Neural cell (in vitro differentiated cells): ENCODE data around the gene VPS35L. TPM values are rescaled to one million over a fixed set of nuclear protein-coding genes. Genes with fewer than 3 reads are reported as not detected.

Experiments used
- H2AFZ ChIP-seq: fragments of 200-600, 300-800 bp; sonication (generic), shearing (Covaris generic); 2 replicates; pipeline ENCODE4 v1.6.0; 2014; ENCODE audit warnings: low read depth, mild to moderate bottlenecking, antibody characterized with exemption, low read length, moderate library complexity
- H3F3A ChIP-seq: fragments of 200-600 bp; shearing (Covaris generic); 2 replicates; pipeline ENCODE4 v1.6.1; 2016; ENCODE audit warnings: mild to moderate bottlenecking, moderate library complexity, mixed read lengths, antibody characterized with exemption, low read length; ENCODE audit not compliant: insufficient read depth, poor library complexity, severe bottlenecking
- H3K27ac ChIP-seq: fragments of 200-600, 300-800 bp; sonication (generic), shearing (Covaris generic); 2 replicates; pipeline ENCODE4 v1.5.1; 2014; ENCODE audit warnings: mild to moderate bottlenecking, low read length, moderate library complexity
- H3K27me3 ChIP-seq: fragments of 300-800, 200-600 bp; sonication (generic), shearing (Covaris generic); 2 replicates; pipeline ENCODE4 v1.6.0; 2014; ENCODE audit warnings: mild to moderate bottlenecking, low read depth, low read length, moderate library complexity; ENCODE audit not compliant: insufficient read depth
- H3K36me3 ChIP-seq: fragments of 300-800, 200-600 bp; sonication (generic), shearing (Covaris generic); 2 replicates; pipeline ENCODE4 v1.5.1; 2014; ENCODE audit warnings: mild to moderate bottlenecking, antibody characterized with exemption, low read length, moderate library complexity; ENCODE audit not compliant: insufficient read depth
- H3K4me2 ChIP-seq: fragments of 300-800, 200-600 bp; sonication (generic), shearing (Covaris generic); 2 replicates; pipeline ENCODE4 v1.6.0; 2014; ENCODE audit warnings: mild to moderate bottlenecking, low read length
- H3K4me3 ChIP-seq: fragments of 300-800, 200-600 bp; sonication (generic), shearing (Covaris generic); 2 replicates; pipeline ENCODE4 v1.5.1; 2014; ENCODE audit warnings: mild to moderate bottlenecking, low read length, moderate library complexity
- H3K79me2 ChIP-seq: fragments of 200-600 bp; shearing (Covaris generic); replicated peaks from 2 replicates; pipeline ENCODE4 v1.6.0; 2014; ENCODE audit warnings: mild to moderate bottlenecking, low read length, moderate library complexity; ENCODE audit not compliant: insufficient read depth
- H3K9ac ChIP-seq: fragments of 300-800, 200-600 bp; sonication (generic), shearing (Covaris generic); 2 replicates; pipeline ENCODE4 v1.6.1; 2016; ENCODE audit warnings: mild to moderate bottlenecking, low read length, mixed read lengths
- H3K9me2 ChIP-seq: fragments of 200-600 bp; shearing (Covaris generic); 2 replicates; pipeline ENCODE4 v1.6.1; 2016; ENCODE audit warnings: mild to moderate bottlenecking, low read length, mixed read lengths; ENCODE audit not compliant: insufficient read depth
- H3K9me3 ChIP-seq: fragments of 200-600, 300-800 bp; sonication (generic), shearing (Covaris generic); 2 replicates; pipeline ENCODE4 v1.6.1; 2016; ENCODE audit warnings: mild to moderate bottlenecking, mixed run types, low read length, moderate library complexity, mixed read lengths
- H4K20me1 ChIP-seq: fragments of 200-600 bp; shearing (Covaris generic); 2 replicates; pipeline ENCODE4 v1.6.1; 2016; ENCODE audit warnings: mild to moderate bottlenecking, mixed run types; ENCODE audit not compliant: insufficient read depth
- CTCF ChIP-seq: fragments of 450-650 bp; IDR thresholded peaks from 2 replicates; pipeline ENCODE4 v1.5.1; 2014; ENCODE audit warnings: antibody characterized with exemption, mild to moderate bottlenecking, moderate library complexity; ENCODE audit not compliant: poor library complexity, severe bottlenecking
- EP300 ChIP-seq: fragments of 450-650 bp; conservative IDR thresholded peaks from 2 replicates; pipeline ENCODE4 v1.6.1; 2014; ENCODE audit warnings: antibody characterized with exemption, mild to moderate bottlenecking, moderate library complexity; ENCODE audit not compliant: poor library complexity, severe bottlenecking
- EZH2 ChIP-seq: fragments of 200-600, 300-800 bp; shearing (Covaris generic), sonication (generic); IDR thresholded peaks from 2 replicates; pipeline ENCODE4 v1.6.1; 2014; ENCODE audit warnings: antibody characterized with exemption, low read length, borderline replicate concordance, mild to moderate bottlenecking; ENCODE audit not compliant: insufficient read depth, poor library complexity, severe bottlenecking
- MXI1 ChIP-seq: fragments of 450-650 bp; conservative IDR thresholded peaks from 2 replicates; pipeline ENCODE4 v1.6.1; 2014; ENCODE audit warnings: antibody characterized with exemption, mild to moderate bottlenecking; ENCODE audit not compliant: poor library complexity, severe bottlenecking
- POLR2AphosphoS5 ChIP-seq: IDR thresholded peaks from 2 replicates; pipeline ENCODE4 v1.6.1; 2012
- RAD21 ChIP-seq: fragments of 450-650 bp; conservative IDR thresholded peaks from 2 replicates; pipeline ENCODE4 v1.6.1; 2014; ENCODE audit warnings: antibody characterized with exemption, mild to moderate bottlenecking, moderate library complexity
- SMC3 ChIP-seq: fragments of 450-650 bp; conservative IDR thresholded peaks from 2 replicates; pipeline ENCODE4 v1.6.1; 2014; ENCODE audit warnings: antibody characterized with exemption, mild to moderate bottlenecking, moderate library complexity; ENCODE audit not compliant: poor library complexity
- TAF1 ChIP-seq: IDR thresholded peaks from 2 replicates; pipeline ENCODE4 v1.6.1; 2012; ENCODE audit warnings: low read depth
- polyA plus RNA-seq: library from polyadenylated mRNA; depleted of rRNA; stranded (reverse); fragments of >200 nt; gene quantifications from 2 replicates; pipeline ENCODE4 v1.2.3, GENCODE V29; 2014
- TF ChIP-seq, protein P1 (sequence below): IDR thresholded peaks from 2 replicates; pipeline ENCODE4 v1.6.1; 2012; ENCODE audit warnings: borderline replicate concordance

VPS35L gene
- polyA plus RNA-seq, 1 donor from 2014 or later = 29.8 TPM

DNA sequence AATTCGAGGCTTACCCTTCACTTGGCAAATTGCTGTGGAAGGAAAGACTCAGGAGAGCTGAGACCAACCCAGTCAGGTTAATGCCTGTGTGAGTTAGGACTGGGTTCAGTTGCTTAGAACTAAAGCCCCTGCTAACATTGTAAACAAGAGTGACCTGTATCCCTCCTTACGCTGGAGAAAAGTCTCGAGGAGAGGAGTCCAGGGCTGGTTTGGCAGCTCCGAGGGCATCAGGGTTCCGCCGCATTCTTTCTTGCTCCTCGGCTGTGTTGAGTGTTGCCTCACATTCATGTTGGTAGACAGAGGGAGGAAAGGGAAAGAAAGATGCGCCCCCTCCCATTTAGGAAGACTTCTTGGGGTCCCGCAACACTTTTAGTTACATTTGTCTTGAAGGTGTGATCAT is 18.5 kb downstream of the VPS35L start:
- no peaks in the 10 kb centered on the region for H3K27me3 ChIP-seq
- H3K4me2 ChIP-seq = no peak overlapping the region
- peaks cover 14% of the 10 kb centered on the region for H3K36me3 ChIP-seq
- no peak overlapping the region for H3K9ac ChIP-seq
- H3K9me3 ChIP-seq = no peaks in the 10 kb centered on the region
- H3K27ac ChIP-seq = no peak overlapping the region
- H3K9me2 ChIP-seq = no peaks in the 10 kb centered on the region
- TF ChIP-seq MXI1 = no peak
- TF ChIP-seq EZH2 = no peak
- no peak for TF ChIP-seq POLR2AphosphoS5
- no peak for TF ChIP-seq TAF1
- TF ChIP-seq, protein P1, sequence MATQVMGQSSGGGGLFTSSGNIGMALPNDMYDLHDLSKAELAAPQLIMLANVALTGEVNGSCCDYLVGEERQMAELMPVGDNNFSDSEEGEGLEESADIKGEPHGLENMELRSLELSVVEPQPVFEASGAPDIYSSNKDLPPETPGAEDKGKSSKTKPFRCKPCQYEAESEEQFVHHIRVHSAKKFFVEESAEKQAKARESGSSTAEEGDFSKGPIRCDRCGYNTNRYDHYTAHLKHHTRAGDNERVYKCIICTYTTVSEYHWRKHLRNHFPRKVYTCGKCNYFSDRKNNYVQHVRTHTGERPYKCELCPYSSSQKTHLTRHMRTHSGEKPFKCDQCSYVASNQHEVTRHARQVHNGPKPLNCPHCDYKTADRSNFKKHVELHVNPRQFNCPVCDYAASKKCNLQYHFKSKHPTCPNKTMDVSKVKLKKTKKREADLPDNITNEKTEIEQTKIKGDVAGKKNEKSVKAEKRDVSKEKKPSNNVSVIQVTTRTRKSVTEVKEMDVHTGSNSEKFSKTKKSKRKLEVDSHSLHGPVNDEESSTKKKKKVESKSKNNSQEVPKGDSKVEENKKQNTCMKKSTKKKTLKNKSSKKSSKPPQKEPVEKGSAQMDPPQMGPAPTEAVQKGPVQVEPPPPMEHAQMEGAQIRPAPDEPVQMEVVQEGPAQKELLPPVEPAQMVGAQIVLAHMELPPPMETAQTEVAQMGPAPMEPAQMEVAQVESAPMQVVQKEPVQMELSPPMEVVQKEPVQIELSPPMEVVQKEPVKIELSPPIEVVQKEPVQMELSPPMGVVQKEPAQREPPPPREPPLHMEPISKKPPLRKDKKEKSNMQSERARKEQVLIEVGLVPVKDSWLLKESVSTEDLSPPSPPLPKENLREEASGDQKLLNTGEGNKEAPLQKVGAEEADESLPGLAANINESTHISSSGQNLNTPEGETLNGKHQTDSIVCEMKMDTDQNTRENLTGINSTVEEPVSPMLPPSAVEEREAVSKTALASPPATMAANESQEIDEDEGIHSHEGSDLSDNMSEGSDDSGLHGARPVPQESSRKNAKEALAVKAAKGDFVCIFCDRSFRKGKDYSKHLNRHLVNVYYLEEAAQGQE = no peak
- TF ChIP-seq SMC3 = no peak
- no peak for TF ChIP-seq CTCF
- no peak for TF ChIP-seq RAD21
- TF ChIP-seq EP300 = no peak
- H2AFZ ChIP-seq = no peak overlapping the region
- H3K4me3 ChIP-seq = no peak overlapping the region
- H3K79me2 ChIP-seq = no peaks in the 10 kb centered on the region
- no peaks in the 10 kb centered on the region for H4K20me1 ChIP-seq
- H3F3A ChIP-seq = no peaks in the 10 kb centered on the region

DNA sequence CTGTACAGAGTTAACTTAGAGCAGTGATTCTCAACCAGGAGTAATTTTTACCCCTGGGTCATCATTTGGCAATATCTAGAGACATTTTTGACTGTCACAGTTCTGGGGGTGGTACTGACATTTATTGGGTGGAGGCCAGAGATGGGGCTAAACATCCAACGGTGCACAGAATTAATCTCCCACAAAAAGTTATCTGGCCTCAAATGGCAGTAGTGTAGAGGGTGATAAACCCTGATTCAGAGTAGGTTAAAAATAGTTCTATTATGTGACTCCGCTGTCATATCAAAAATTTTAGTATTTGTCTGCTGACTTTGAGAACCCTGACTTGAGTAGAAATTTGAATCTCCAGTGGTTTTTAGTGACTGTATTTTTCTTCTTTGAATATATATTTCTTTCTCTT is 19.1 kb downstream of the VPS35L start:
- Histone ChIP-seq H3K4me3 (no peak overlapping the region), H3K27me3 (no peaks in the 10 kb centered on the region), H3K4me2 (no peak overlapping the region), H2AFZ (no peak overlapping the region), H3K9me2 (no peaks in the 10 kb centered on the region), H3F3A (no peaks in the 10 kb centered on the region), H4K20me1 (no peaks in the 10 kb centered on the region), H3K36me3 (peaks cover 14% of the 10 kb centered on the region), H3K79me2 (no peaks in the 10 kb centered on the region), H3K27ac (no peak overlapping the region), H3K9me3 (no peaks in the 10 kb centered on the region), H3K9ac (no peak overlapping the region)
- TF ChIP-seq EP300 (no peak), SMC3 (no peak), EZH2 (no peak), RAD21 (no peak), MXI1 (no peak), POLR2AphosphoS5 (no peak), TAF1 (no peak), CTCF (no peak)
- TF ChIP-seq, protein P1 = no peak
